HepG2 (cell line): Measurements from ENCODE around the gene PRDM10. TPM values are rescaled to one million over a fixed set of nuclear protein-coding genes. Genes with fewer than 3 reads are reported as not detected.

Source experiments
- ATF3 ChIP-seq: sonication (generic); formaldehyde crosslinking; IDR thresholded peaks from 2 replicates; pipeline ENCODE4 v1.4.0; 2020; ENCODE audit warnings: missing genetic modification reagents
- CREM ChIP-seq, 2 experiments: sonication (generic) in 1 of 2; formaldehyde crosslinking in 1 of 2; IDR thresholded peaks; 2 replicates each; pipeline versions ENCODE4 v1.4.0 to v1.6.1; 2016 to 2020; ENCODE audit warnings: antibody characterized with exemption in 1 of 2, mild to moderate bottlenecking in 1 of 2, missing genetic modification reagents in 1 of 2
- CSRNP1 ChIP-seq: sonication (generic); formaldehyde crosslinking; IDR thresholded peaks from 2 replicates; pipeline ENCODE4 v1.8.1; 2023; ENCODE audit warnings: mild to moderate bottlenecking, missing genetic modification reagents
- FOXP4 ChIP-seq: sonication (generic); formaldehyde crosslinking; IDR thresholded peaks from 2 replicates; pipeline ENCODE4 v1.4.0; 2020; ENCODE audit warnings: missing genetic modification reagents
- HMG20A ChIP-seq: IDR thresholded peaks from 2 replicates; pipeline ENCODE4 v1.6.1; 2016; ENCODE audit warnings: borderline replicate concordance
- KLF9 ChIP-seq: IDR thresholded peaks from 2 replicates; pipeline ENCODE4 v1.6.1; 2016; ENCODE audit warnings: low read depth
- NONO ChIP-seq, 2 experiments: fragments of 450-650 bp in 1 of 2; sonication (generic) in 1 of 2; formaldehyde crosslinking in 1 of 2; IDR thresholded peaks in 1 of 2; conservative IDR thresholded peaks in 1 of 2; 2 replicates each; pipeline versions ENCODE4 v1.6.1 to v1.8.0; 2017 to 2022; ENCODE audit warnings: mild to moderate bottlenecking in 1 of 2, missing genetic modification reagents in 1 of 2, moderate library complexity in 1 of 2
- ZHX2 ChIP-seq, 2 experiments: sonication (generic) in 1 of 2; formaldehyde crosslinking in 1 of 2; IDR thresholded peaks; 2 replicates each; pipeline versions ENCODE4 v1.6.1 to v1.9.0; 2014 to 2022; ENCODE audit warnings: antibody characterized with exemption in 1 of 2, borderline replicate concordance in 1 of 2, inconsistent platforms in 1 of 2, low read depth in 1 of 2, missing genetic modification reagents in 1 of 2
- ZNF574 ChIP-seq: sonication (generic); formaldehyde crosslinking; IDR thresholded peaks from 2 replicates; pipeline ENCODE4 v1.4.0; 2020; ENCODE audit warnings: missing genetic modification reagents
- ZNF614 ChIP-seq: IDR thresholded peaks from 2 replicates; pipeline ENCODE4 v1.6.1; 2018; ENCODE audit warnings: missing biosample characterization, missing genetic modification reagents, inconsistent platforms, borderline replicate concordance
- ZSCAN5A ChIP-seq: sonication (generic); formaldehyde crosslinking; IDR thresholded peaks from 2 replicates; pipeline ENCODE4 v1.8.0; 2022; ENCODE audit warnings: mild to moderate bottlenecking, missing genetic modification reagents, borderline replicate concordance
- polyA plus RNA-seq, 8 experiments: library from polyadenylated mRNA; depleted of rRNA in 3 of 8; stranded (reverse) in 7 of 8; unstranded in 1 of 8; fragments of >200 nt; fragmentation: Illumina TruSeq in 4 of 8; extraction: Trizol in 4 of 8; gene quantifications; 2 replicates each; pipeline versions ENCODE4 v1.2.1 to v1.2.3, GENCODE V29; 2011 to 2016; ENCODE audit warnings: low read depth in 4 of 8, missing spikeins in 1 of 8, mixed read lengths in 1 of 8; ENCODE audit not compliant: insufficient read depth in 1 of 8
- total RNA-seq, 5 experiments: library from RNA; depleted of rRNA; stranded (reverse); fragments of >200 nt; fragmentation: Illumina TruSeq; extraction: Trizol; gene quantifications; 2 replicates each; pipeline ENCODE4 v1.2.3, GENCODE V29; 2016; ENCODE audit warnings: low read depth in 1 of 5

Gene PRDM10
- total and polyA plus RNA-seq, 2 of the 13 experiments (the other 11 are each of a cell fraction or from before 2014, with no cell fraction given): 5.7 to 5.8 TPM

- TF ChIP-seq ZNF574 (CRISPR knock-in tag): peak; percentile 41; the same call in 1 of the 2 replicates
- TF ChIP-seq KLF9 (CRISPR knock-in tag): no peak
- no peak for TF ChIP-seq ZHX2 (IDR thresholded peaks at IDR 0.05; ENCODE audit: low read depth)
- TF ChIP-seq ZHX2 (CRISPR knock-in tag; IDR thresholded peaks at IDR 0.05; ENCODE audit: borderline replicate concordance): no peak
- TF ChIP-seq HMG20A: peak; percentile 28; the same call in 1 of the 2 replicates
- TF ChIP-seq NONO (IDR thresholded peaks at IDR 0.05): no peak
- 0 out of 2 replicates have a peak, but pooled peaks have one; percentile 32 for TF ChIP-seq NONO (CRISPR knock-in tag; conservative IDR thresholded peaks at IDR 0.05)
- 0 out of 2 replicates have a peak, but pooled peaks have one; percentile 37 for TF ChIP-seq CSRNP1
- no peak for TF ChIP-seq ZNF614 (CRISPR knock-in tag)
- peak; percentile 89 for TF ChIP-seq ATF3 (CRISPR knock-in tag)
- 0 out of 2 replicates have a peak, but pooled peaks have one; percentile 45 for TF ChIP-seq CREM (IDR thresholded peaks at IDR 0.05)
- TF ChIP-seq CREM (CRISPR knock-in tag; IDR thresholded peaks at IDR 0.05): no peak
- peak; percentile 50 for TF ChIP-seq FOXP4 (CRISPR knock-in tag)
- TF ChIP-seq ZSCAN5A (CRISPR knock-in tag): no peak
Observed at GRCh38 chr11:129861702-129862522, 140.7 kb downstream of the PRDM10 start (continued).
